Stimulated activated naive CD8-positive, alpha-beta T cell treated with anti-CD3 and anti-CD28 coated beads, Interleukin-15, Interleukin-2, amounts not matched to agents 100 ng/mL and 50 ng/mL, for 24 hours (primary cell): ENCODE data around the gene SPINDOC.
"Not testable (repeated sequence)": the region's sequence is repeated elsewhere in the genome, so short reads cannot be mapped to it uniquely, and the experiment has no call there.

Experiments used
- H3K27ac Mint-ChIP-seq: one replicate; pipeline ENCODE4 v1.8.0; 2021; ENCODE audit warnings: mild to moderate bottlenecking, mixed read lengths
- H3K27me3 Mint-ChIP-seq: one replicate; pipeline ENCODE4 v1.8.0; 2021; ENCODE audit warnings: mixed read lengths
- H3K36me3 Mint-ChIP-seq: one replicate; pipeline ENCODE4 v1.8.0; 2021; ENCODE audit warnings: low read depth, mixed read lengths
- H3K4me1 Mint-ChIP-seq: one replicate; pipeline ENCODE4 v1.8.0; 2021; ENCODE audit warnings: low read depth, mixed read lengths
- H3K4me3 Mint-ChIP-seq: one replicate; pipeline ENCODE4 v1.8.0; 2021; ENCODE audit warnings: mild to moderate bottlenecking, mixed read lengths
- H3K9me3 Mint-ChIP-seq: one replicate; pipeline ENCODE4 v1.8.0; 2021; ENCODE audit warnings: mixed read lengths

Gene SPINDOC

GRCh38 chr11:63850920-63851319 is 37.7 kb downstream of the SPINDOC start:
- peak overlapping the region; percentile 94 for H3K27ac Mint-ChIP-seq
- no peaks in the 10 kb centered on the region for H3K27me3 Mint-ChIP-seq
- peaks cover 76% of the 10 kb centered on the region for H3K4me1 Mint-ChIP-seq
- peaks cover 60% of the 10 kb centered on the region for H3K36me3 Mint-ChIP-seq
- H3K9me3 Mint-ChIP-seq, result no peaks in the 10 kb centered on the region
- peak overlapping the region; percentile 78 for H3K4me3 Mint-ChIP-seq

- peak overlapping the region; percentile 94 for H3K27ac Mint-ChIP-seq
- H3K9me3 Mint-ChIP-seq, result no peaks in the 10 kb centered on the region
- H3K27me3 Mint-ChIP-seq, result no peaks in the 10 kb centered on the region
- peaks cover 78% of the 10 kb centered on the region for H3K4me1 Mint-ChIP-seq
- peak overlapping the region; percentile 78 for H3K4me3 Mint-ChIP-seq
- peaks cover 58% of the 10 kb centered on the region for H3K36me3 Mint-ChIP-seq
Measured at GRCh38 chr11:63851364-63851763, 38.1 kb downstream of the SPINDOC start.

GRCh38 chr11:63853476-63853875 is 40.2 kb downstream of the SPINDOC start:
- H3K9me3 Mint-ChIP-seq, result no peaks in the 10 kb centered on the region
- H3K4me1 Mint-ChIP-seq, result peaks cover 72% of the 10 kb centered on the region
- H3K27me3 Mint-ChIP-seq, result no peaks in the 10 kb centered on the region
- no peak overlapping the region for H3K27ac Mint-ChIP-seq
- no peak overlapping the region for H3K4me3 Mint-ChIP-seq
- peaks cover 45% of the 10 kb centered on the region for H3K36me3 Mint-ChIP-seq

GRCh38 chr11:63854696-63855095 is 41.4 kb downstream of the SPINDOC start:
- Mint-ChIP-seq H3K4me1 (peaks cover 67% of the 10 kb centered on the region), H3K4me3 (no peak overlapping the region), H3K27me3 (no peaks in the 10 kb centered on the region), H3K27ac (no peak overlapping the region), H3K9me3 (no peaks in the 10 kb centered on the region), H3K36me3 (peaks cover 48% of the 10 kb centered on the region)

GRCh38 chr11:63855975-63856374 is 42.7 kb downstream of the SPINDOC start:
- no peaks in the 10 kb centered on the region for H3K27me3 Mint-ChIP-seq
- peaks cover 45% of the 10 kb centered on the region for H3K36me3 Mint-ChIP-seq
- H3K4me1 Mint-ChIP-seq, result peaks cover 58% of the 10 kb centered on the region
- H3K4me3 Mint-ChIP-seq, result no peak overlapping the region
- no peak overlapping the region for H3K27ac Mint-ChIP-seq
- H3K9me3 Mint-ChIP-seq, result no peaks in the 10 kb centered on the region

GRCh38 chr11:63858628-63859550 is 45.6 kb downstream of the SPINDOC start:
- Mint-ChIP-seq H3K27me3 (no peaks in the 10 kb centered on the region), H3K27ac (peak overlapping the region; percentile 36), H3K36me3 (peaks cover 38% of the 10 kb centered on the region), H3K4me3 (no peak overlapping the region), H3K9me3 (no peaks in the 10 kb centered on the region), H3K4me1 (peaks cover 49% of the 10 kb centered on the region)

GRCh38 chr11:63862923-63863322 is 49.7 kb downstream of the SPINDOC start:
- Mint-ChIP-seq H3K4me1 (peaks cover 55% of the 10 kb centered on the region), H3K9me3 (no peaks in the 10 kb centered on the region), H3K27ac (peak overlapping the region; percentile 27), H3K27me3 (no peaks in the 10 kb centered on the region), H3K36me3 (peaks cover 37% of the 10 kb centered on the region), H3K4me3 (no peak overlapping the region)

GRCh38 chr11:63863620-63864019 is 50.4 kb downstream of the SPINDOC start:
- H3K27ac Mint-ChIP-seq, result peak overlapping the region; percentile 31
- H3K36me3 Mint-ChIP-seq, result peaks cover 43% of the 10 kb centered on the region
- H3K27me3 Mint-ChIP-seq, H3K4me3 Mint-ChIP-seq, H3K9me3 Mint-ChIP-seq: not testable (repeated sequence)
- peaks cover 60% of the 10 kb centered on the region for H3K4me1 Mint-ChIP-seq

- peak overlapping the region; percentile 57 for H3K4me3 Mint-ChIP-seq
- peak overlapping the region; percentile 72 for H3K27ac Mint-ChIP-seq
- H3K36me3 Mint-ChIP-seq, result peaks cover 32% of the 10 kb centered on the region
Measured at GRCh38 chr11:63866211-63866610, 53.0 kb downstream of the SPINDOC start.

GRCh38 chr11:63867511-63867910 is 54.3 kb downstream of the SPINDOC start:
- no peaks in the 10 kb centered on the region for H3K9me3 Mint-ChIP-seq
- no peak overlapping the region for H3K27ac Mint-ChIP-seq
- no peak overlapping the region for H3K4me3 Mint-ChIP-seq
- peaks cover 85% of the 10 kb centered on the region for H3K4me1 Mint-ChIP-seq
- H3K36me3 Mint-ChIP-seq, result peaks cover 25% of the 10 kb centered on the region
- H3K27me3 Mint-ChIP-seq, result no peaks in the 10 kb centered on the region

More at GRCh38 chr11:63866211-63866610, 53.0 kb downstream of the SPINDOC start:
- H3K9me3 Mint-ChIP-seq, result no peaks in the 10 kb centered on the region
- H3K4me1 Mint-ChIP-seq, result peaks cover 80% of the 10 kb centered on the region
- no peaks in the 10 kb centered on the region for H3K27me3 Mint-ChIP-seq

GRCh38 chr11:63868399-63869064 is 55.3 kb downstream of the SPINDOC start:
- H3K27me3 Mint-ChIP-seq, result no peaks in the 10 kb centered on the region
- H3K4me1 Mint-ChIP-seq, result peaks cover 85% of the 10 kb centered on the region
- peak overlapping the region; percentile 8 for H3K4me3 Mint-ChIP-seq
- H3K9me3 Mint-ChIP-seq, result no peaks in the 10 kb centered on the region
- H3K27ac Mint-ChIP-seq, result peak overlapping the region; percentile 47
- peaks cover 18% of the 10 kb centered on the region for H3K36me3 Mint-ChIP-seq

GRCh38 chr11:63869171-63869591 is 55.9 kb downstream of the SPINDOC start:
- Mint-ChIP-seq H3K4me1 (peaks cover 90% of the 10 kb centered on the region), H3K27ac (peak overlapping the region; percentile 87), H3K36me3 (peaks cover 18% of the 10 kb centered on the region), H3K4me3 (peak overlapping the region; percentile 70), H3K9me3 (no peaks in the 10 kb centered on the region), H3K27me3 (no peaks in the 10 kb centered on the region)

- H3K9me3 Mint-ChIP-seq, result no peaks in the 10 kb centered on the region
- peaks cover 18% of the 10 kb centered on the region for H3K36me3 Mint-ChIP-seq
- H3K4me1 Mint-ChIP-seq, result peaks cover 95% of the 10 kb centered on the region
- peak overlapping the region; percentile 87 for H3K27ac Mint-ChIP-seq
- peak overlapping the region; percentile 70 for H3K4me3 Mint-ChIP-seq
- H3K27me3 Mint-ChIP-seq, result no peaks in the 10 kb centered on the region
Measured at GRCh38 chr11:63869683-63870082, 56.4 kb downstream of the SPINDOC start.

GRCh38 chr11:63870351-63871140 is 57.3 kb downstream of the SPINDOC start:
- Mint-ChIP-seq H3K4me3 (peak overlapping the region; percentile 36), H3K27ac (peak overlapping the region; percentile 71), H3K36me3 (peaks cover 22% of the 10 kb centered on the region), H3K4me1 (peaks cover 94% of the 10 kb centered on the region), H3K27me3 (no peaks in the 10 kb centered on the region), H3K9me3 (no peaks in the 10 kb centered on the region)
